ENCODE measurements around the gene TKTL1.
"Not testable (repeated sequence)": the region's sequence is repeated elsewhere in the genome, so short reads cannot be mapped to it uniquely, and the experiment has no call there.

The TKTL1 gene

GRCh38 chrX:154333837-154334271 is 38.3 kb downstream of the TKTL1 start:
- no peak for DNase-seq (ENCODE audit: low read depth)
- H3K4me3 ChIP-seq (ENCODE audit: control insufficient read depth, low read depth, low read length) = no peak overlapping the region
- TF ChIP-seq CTCF (IDR thresholded peaks at IDR 0.05; ENCODE audit: control insufficient read depth, insufficient read depth, low read depth, low read length, missing control alignments) = no peak

- no peak for TF ChIP-seq CTCF (IDR thresholded peaks at IDR 0.05; ENCODE audit: control insufficient read depth, insufficient read depth, low read depth, low read length, missing control alignments)
- no peak overlapping the region for H3K4me3 ChIP-seq (ENCODE audit: control insufficient read depth, low read depth, low read length)
- DNase-seq (ENCODE audit: low read depth) = no peak
These were observed 38.9 kb downstream of the TKTL1 start for GRCh38 chrX:154334496-154334895.

- not testable (repeated sequence) for DNase-seq (ENCODE audit: low read depth); H3K4me3 ChIP-seq (ENCODE audit: control insufficient read depth, low read depth, low read length)
These were observed 46.1 kb downstream of the TKTL1 start for GRCh38 chrX:154341399-154342298.

GRCh38 chrX:154343063-154343462 is 47.5 kb downstream of the TKTL1 start:
- DNase-seq (ENCODE audit: low read depth); H3K4me3 ChIP-seq (ENCODE audit: control insufficient read depth, low read depth, low read length): not testable (repeated sequence)

- DNase-seq (ENCODE audit: low read depth); H3K4me3 ChIP-seq (ENCODE audit: control insufficient read depth, low read depth, low read length): not testable (repeated sequence)
These were observed 48.0 kb downstream of the TKTL1 start for GRCh38 chrX:154343620-154344019.

- no peak for TF ChIP-seq CTCF (IDR thresholded peaks at IDR 0.05; ENCODE audit: control insufficient read depth, insufficient read depth, low read depth, low read length, missing control alignments)
- no peak overlapping the region for H3K4me3 ChIP-seq (ENCODE audit: control insufficient read depth, low read depth, low read length)
- DNase-seq (ENCODE audit: low read depth) = no peak
These were observed 52.5 kb downstream of the TKTL1 start for GRCh38 chrX:154348114-154348531.

- H3K4me3 ChIP-seq (ENCODE audit: control insufficient read depth, low read depth, low read length) = no peak overlapping the region
- DNase-seq (ENCODE audit: low read depth) = no peak
- TF ChIP-seq CTCF (IDR thresholded peaks at IDR 0.05; ENCODE audit: control insufficient read depth, insufficient read depth, low read depth, low read length, missing control alignments) = no peak
These were observed 53.2 kb downstream of the TKTL1 start for GRCh38 chrX:154348646-154349358.

- no peak overlapping the region for H3K4me3 ChIP-seq (ENCODE audit: control insufficient read depth, low read depth, low read length)
- TF ChIP-seq CTCF (IDR thresholded peaks at IDR 0.05; ENCODE audit: control insufficient read depth, insufficient read depth, low read depth, low read length, missing control alignments) = no peak
- no peak for DNase-seq (ENCODE audit: low read depth)
These were observed 53.9 kb downstream of the TKTL1 start for GRCh38 chrX:154349359-154349935.
